IPS DF 6.9 (cell line): ENCODE measurements around the gene MAP1A.

ENCODE experiments used
- DNase-seq: peaks from one replicate; pipeline ENCODE4 v3.0.0-alpha.2; 2013; ENCODE audit warnings: low read depth, low spot score
- H3K27ac ChIP-seq: one replicate; pipeline ENCODE4 v1.5.1; 2013; ENCODE audit warnings: low read length, control low read depth
- H3K27me3 ChIP-seq: 2 replicates; pipeline ENCODE4 v1.6.1; 2013; ENCODE audit warnings: mild to moderate bottlenecking, low read length; ENCODE audit not compliant: control insufficient read depth, insufficient read depth
- H3K36me3 ChIP-seq: 2 replicates; pipeline ENCODE4 v1.6.1; 2013; ENCODE audit warnings: low read length; ENCODE audit not compliant: control insufficient read depth, insufficient read depth
- H3K4me1 ChIP-seq: 2 replicates; pipeline ENCODE4 v1.6.1; 2013; ENCODE audit warnings: low read length; ENCODE audit not compliant: control insufficient read depth, insufficient read depth
- H3K4me3 ChIP-seq: 2 replicates; pipeline ENCODE4 v1.5.1; 2013; ENCODE audit warnings: mild to moderate bottlenecking, low read length
- H3K9me3 ChIP-seq: 2 replicates; pipeline ENCODE4 v1.6.1; 2013; ENCODE audit warnings: low read length, inconsistent platforms; ENCODE audit not compliant: control insufficient read depth, insufficient read depth
- WGBS: extraction: QIAGEN DNeasy Blood & Tissue Kit; methylation state at CpG from one replicate; pipeline ENCODE4 v1.1.7; 2013; ENCODE audit warnings: mixed read lengths, missing lambda C conversion rate; ENCODE audit not compliant: insufficient read length, insufficient coverage; 5-methylcytosine and 5-hydroxymethylcytosine counted together

Gene MAP1A

DNA sequence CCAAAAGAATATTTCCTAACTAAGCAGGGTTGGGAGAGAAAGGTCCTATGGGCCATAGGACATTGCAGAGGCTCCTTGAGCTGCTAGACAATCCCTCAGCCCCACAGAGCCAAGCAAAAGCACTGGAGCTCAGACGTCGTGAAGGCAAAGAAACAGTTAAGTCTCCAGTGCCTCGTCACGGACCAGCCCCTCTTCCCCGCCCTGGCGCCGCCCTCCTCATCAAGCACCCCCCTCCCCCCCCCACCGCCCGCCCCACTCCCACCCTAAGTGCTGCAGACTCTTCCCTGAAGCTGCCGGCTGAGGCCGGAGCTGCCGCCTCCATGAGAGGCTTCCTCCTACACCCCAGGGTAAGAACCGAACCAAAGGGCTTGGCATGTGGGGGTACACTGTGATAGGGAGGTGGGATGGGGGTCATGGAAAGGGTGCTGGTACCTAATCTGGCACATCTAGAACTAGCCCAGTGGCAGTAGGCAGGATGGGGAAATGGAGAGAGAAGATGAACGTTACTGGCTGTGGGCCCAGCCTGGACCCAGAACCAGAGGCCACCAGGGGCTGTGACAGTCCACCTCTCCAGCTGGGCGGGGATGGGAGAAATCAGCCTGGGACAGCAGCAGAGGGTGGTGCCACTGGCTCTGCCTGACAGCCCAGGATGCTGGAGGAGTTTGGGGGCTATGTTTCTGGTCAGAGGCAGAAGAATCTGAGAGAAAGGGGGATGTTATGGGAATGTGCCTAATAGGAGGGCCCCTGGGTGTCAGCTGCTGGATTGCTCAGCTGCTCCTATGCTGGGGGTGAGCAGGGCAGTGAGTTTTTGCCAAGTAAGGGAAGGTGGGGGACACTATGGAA, at the start of gene MAP1A:
TSS of gene MAP1A (plus strand) at position 255 of the 843 bp plus-strand sequence. CDS start 3,866 bp downstream, outside the sequence.
- no peak within 1 kb of the TSS for H3K27ac ChIP-seq
- H3K4me3 ChIP-seq, result peak within 1 kb of the TSS; percentile 40; the same call in 1 of the 2 replicates
- H3K9me3 ChIP-seq, result no peaks in the 10 kb centered on the region
- no CpG with 5 or more reads among the region's 15 CpGs for WGBS
- H3K4me1 ChIP-seq, result peaks cover 13% of the 10 kb centered on the region
- peaks cover 7% of the 10 kb centered on the region; the same call in 1 of the 2 replicates for H3K27me3 ChIP-seq
- no peaks in the 10 kb centered on the region for H3K36me3 ChIP-seq
- DNase-seq, result no peak

GRCh38 chr15:43469867-43470266, 47.5 kb upstream of the MAP1A start:
- no peak overlapping the region for H3K4me3 ChIP-seq
- no peaks in the 10 kb centered on the region for H3K27me3 ChIP-seq
- H3K36me3 ChIP-seq, result peaks cover 19% of the 10 kb centered on the region; the same call in 1 of the 2 replicates
- no peaks in the 10 kb centered on the region for H3K4me1 ChIP-seq
- H3K27ac ChIP-seq, result no peak overlapping the region
- no peaks in the 10 kb centered on the region for H3K9me3 ChIP-seq
- DNase-seq, result no peak
- no CpG with 5 or more reads among the region's 3 CpGs for WGBS

GRCh38 chr15:43471975-43472374, 45.4 kb upstream of the MAP1A start:
- Histone ChIP-seq H3K4me1 (no peaks in the 10 kb centered on the region), H3K4me3 (no peak overlapping the region), H3K27ac (no peak overlapping the region), H3K27me3 (no peaks in the 10 kb centered on the region), H3K36me3 (peaks cover 25% of the 10 kb centered on the region; the same call in 1 of the 2 replicates), H3K9me3 (no peaks in the 10 kb centered on the region)
- no peak for DNase-seq

DNA sequence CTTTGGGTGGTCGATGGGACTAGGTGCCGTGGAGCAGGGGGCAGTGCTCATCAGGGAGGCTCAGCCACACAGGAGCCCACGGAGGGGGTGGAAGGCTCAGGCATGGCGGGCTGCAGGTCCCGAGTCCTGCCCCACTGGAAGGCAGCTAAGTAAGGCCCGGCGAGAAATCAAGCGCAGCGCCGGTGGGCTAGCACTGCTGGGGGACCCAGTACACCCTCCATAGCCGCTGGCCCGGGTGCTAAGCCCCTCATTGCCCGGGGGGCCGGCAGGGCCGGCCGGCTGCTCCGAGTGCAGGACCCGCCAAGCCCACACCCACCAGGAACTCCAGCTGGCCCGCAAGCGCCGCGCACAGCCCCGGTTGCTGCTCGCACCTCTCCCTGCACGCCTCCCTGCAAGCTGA, 43.5 kb upstream of the MAP1A start:
- WGBS, result no CpG with 5 or more reads among the region's 25 CpGs
- no peaks in the 10 kb centered on the region for H3K27me3 ChIP-seq
- no peak for DNase-seq
- H3K36me3 ChIP-seq, result peaks cover 19% of the 10 kb centered on the region; the same call in 1 of the 2 replicates
- H3K4me3 ChIP-seq, result no peak overlapping the region
- H3K4me1 ChIP-seq, result no peaks in the 10 kb centered on the region
- no peaks in the 10 kb centered on the region for H3K9me3 ChIP-seq
- no peak overlapping the region for H3K27ac ChIP-seq

DNA sequence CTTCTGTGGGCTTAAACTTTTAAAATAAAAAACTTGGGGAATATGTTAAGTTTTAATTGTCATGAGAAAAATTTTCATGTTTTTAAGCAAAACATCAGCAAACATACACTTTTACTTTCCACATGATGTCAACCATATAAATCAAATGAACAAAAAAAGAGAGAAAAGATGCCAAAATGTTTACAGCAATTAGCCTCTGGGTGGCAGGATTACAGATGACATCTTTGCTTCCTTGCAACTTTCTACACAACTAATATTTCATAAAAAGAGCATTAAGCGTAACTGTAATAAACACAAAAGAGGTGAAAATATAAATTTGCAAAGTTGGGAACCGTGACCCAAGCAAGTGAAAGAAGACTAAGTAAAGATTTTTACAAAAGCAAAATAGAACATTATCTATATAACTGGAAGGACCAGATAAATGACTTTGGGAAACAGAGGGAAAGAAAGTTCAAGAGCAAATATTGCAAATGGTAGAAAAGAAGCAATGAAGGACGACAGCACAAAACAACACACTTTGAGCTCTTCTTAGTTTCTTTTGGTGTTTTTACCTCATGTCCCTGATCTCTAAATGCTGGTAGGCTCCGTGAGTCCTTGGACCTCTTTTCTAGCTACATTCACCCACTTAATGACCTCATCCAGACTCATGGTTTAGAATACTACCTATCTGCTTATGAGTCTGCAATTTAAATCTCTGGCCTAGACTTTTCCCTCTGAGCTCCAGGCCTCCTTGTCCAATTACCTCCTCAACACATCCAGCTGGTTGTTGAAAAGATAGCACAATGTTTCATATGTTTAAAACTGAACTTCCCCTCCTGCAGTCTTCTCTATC, 33.9 kb upstream of the MAP1A start:
- Histone ChIP-seq H3K27me3 (no peaks in the 10 kb centered on the region), H3K4me1 (no peaks in the 10 kb centered on the region), H3K27ac (no peak overlapping the region), H3K9me3 (no peaks in the 10 kb centered on the region), H3K4me3 (no peak overlapping the region), H3K36me3 (peaks cover 11% of the 10 kb centered on the region; the same call in 1 of the 2 replicates)
- no peak for DNase-seq
- no CpG with 5 or more reads among the region's 4 CpGs for WGBS

DNA sequence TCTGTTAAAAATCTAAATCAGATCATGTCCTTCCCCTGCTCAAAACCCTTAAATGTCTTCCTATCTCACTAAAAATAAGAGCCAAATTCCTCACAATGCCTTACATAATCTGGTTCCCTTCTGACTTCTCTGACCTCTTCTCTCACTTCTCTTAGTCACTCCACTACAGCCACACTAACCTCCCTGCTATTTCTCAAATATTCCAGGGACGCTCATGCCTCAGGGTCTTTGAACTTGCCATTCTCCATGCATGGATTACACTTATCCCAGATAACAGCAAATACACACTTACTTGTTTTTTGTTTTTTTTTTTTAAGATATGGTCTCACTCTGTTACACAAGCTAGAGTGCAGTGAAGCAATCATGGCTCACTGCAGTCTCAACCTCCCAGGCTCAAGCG, 33.0 kb upstream of the MAP1A start:
- H3K27ac ChIP-seq, result no peak overlapping the region
- no peaks in the 10 kb centered on the region for H3K4me1 ChIP-seq
- H3K36me3 ChIP-seq, result peaks cover 11% of the 10 kb centered on the region; the same call in 1 of the 2 replicates
- H3K9me3 ChIP-seq, result no peaks in the 10 kb centered on the region
- WGBS, result no CpG with 5 or more reads among the region's 2 CpGs
- DNase-seq, result no peak
- no peak overlapping the region for H3K4me3 ChIP-seq
- no peaks in the 10 kb centered on the region for H3K27me3 ChIP-seq

DNA sequence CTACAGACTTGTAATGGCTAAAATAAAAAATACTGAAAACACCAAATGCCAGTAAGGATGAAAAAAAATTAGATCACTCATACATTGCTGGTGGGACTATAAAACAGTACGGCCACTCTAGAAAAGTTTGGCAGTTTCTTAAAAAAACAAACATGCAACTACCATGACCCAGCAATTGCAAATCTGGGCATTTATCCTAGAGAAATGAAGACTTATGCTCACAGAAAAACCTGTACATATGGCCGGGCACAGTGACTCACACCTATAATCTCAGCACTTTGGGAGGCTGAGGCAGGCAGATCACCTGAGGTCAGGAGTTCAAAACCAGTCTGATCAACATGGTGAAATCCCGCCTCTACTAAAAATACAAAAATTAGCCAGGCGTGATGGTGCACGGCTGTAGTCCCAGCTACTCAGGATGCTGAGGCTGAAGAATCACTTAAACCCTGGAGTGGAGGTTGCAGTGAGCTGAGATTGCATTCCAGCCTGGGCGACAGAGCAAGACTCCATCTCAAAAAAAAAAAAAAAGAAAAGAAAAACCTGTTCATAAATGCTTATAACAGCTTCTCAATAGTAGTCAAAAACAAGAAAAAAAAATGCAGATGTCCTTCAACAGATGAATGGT, 30.0 kb upstream of the MAP1A start:
- WGBS, result no CpG with 5 or more reads among the region's 6 CpGs
- H3K4me3 ChIP-seq, result no peak overlapping the region

GRCh38 chr15:43488790-43489189, 28.6 kb upstream of the MAP1A start:
- Histone ChIP-seq H3K9me3 (no peaks in the 10 kb centered on the region), H3K4me3 (no peak overlapping the region), H3K36me3 (peaks cover 3% of the 10 kb centered on the region; the same call in 1 of the 2 replicates), H3K27me3 (no peaks in the 10 kb centered on the region), H3K27ac (no peak overlapping the region), H3K4me1 (peaks cover 4% of the 10 kb centered on the region)
- WGBS, result no CpG with 5 or more reads among the region's 3 CpGs
- DNase-seq, result no peak

More for the DNA sequence above, 30.0 kb upstream of the MAP1A start:
- Histone ChIP-seq H3K27ac (no peak overlapping the region), H3K4me1 (peaks cover 2% of the 10 kb centered on the region; the same call in 1 of the 2 replicates), H3K9me3 (no peaks in the 10 kb centered on the region), H3K36me3 (peaks cover 3% of the 10 kb centered on the region; the same call in 1 of the 2 replicates), H3K27me3 (no peaks in the 10 kb centered on the region)
- no peak for DNase-seq

GRCh38 chr15:43489191-43489590, 28.2 kb upstream of the MAP1A start:
- no peaks in the 10 kb centered on the region for H3K9me3 ChIP-seq
- H3K27me3 ChIP-seq, result no peaks in the 10 kb centered on the region
- no peak overlapping the region for H3K4me3 ChIP-seq
- H3K4me1 ChIP-seq, result peaks cover 4% of the 10 kb centered on the region
- peaks cover 3% of the 10 kb centered on the region; the same call in 1 of the 2 replicates for H3K36me3 ChIP-seq
- DNase-seq, result no peak
- no CpG with 5 or more reads among the region's 1 CpG for WGBS
- H3K27ac ChIP-seq, result no peak overlapping the region

GRCh38 chr15:43492266-43492665, 25.1 kb upstream of the MAP1A start:
- Histone ChIP-seq H3K27ac (no peak overlapping the region), H3K9me3 (no peaks in the 10 kb centered on the region), H3K4me1 (peaks cover 4% of the 10 kb centered on the region), H3K4me3 (peak overlapping the region; percentile 92; the same call in 1 of the 2 replicates), H3K27me3 (no peaks in the 10 kb centered on the region), H3K36me3 (peaks cover 3% of the 10 kb centered on the region; the same call in 1 of the 2 replicates)
- no CpG with 5 or more reads among the region's 7 CpGs for WGBS
- no peak for DNase-seq
